Measurements from ENCODE around the gene AFMID.

AFMID gene

GRCh38 chr17:78248051-78248914 is 61.1 kb downstream of the AFMID start:
- no peak overlapping the region for H3K27ac ChIP-seq

GRCh38 chr17:78249074-78249817 is 62.1 kb downstream of the AFMID start:
- TF ChIP-seq, protein P1, sequence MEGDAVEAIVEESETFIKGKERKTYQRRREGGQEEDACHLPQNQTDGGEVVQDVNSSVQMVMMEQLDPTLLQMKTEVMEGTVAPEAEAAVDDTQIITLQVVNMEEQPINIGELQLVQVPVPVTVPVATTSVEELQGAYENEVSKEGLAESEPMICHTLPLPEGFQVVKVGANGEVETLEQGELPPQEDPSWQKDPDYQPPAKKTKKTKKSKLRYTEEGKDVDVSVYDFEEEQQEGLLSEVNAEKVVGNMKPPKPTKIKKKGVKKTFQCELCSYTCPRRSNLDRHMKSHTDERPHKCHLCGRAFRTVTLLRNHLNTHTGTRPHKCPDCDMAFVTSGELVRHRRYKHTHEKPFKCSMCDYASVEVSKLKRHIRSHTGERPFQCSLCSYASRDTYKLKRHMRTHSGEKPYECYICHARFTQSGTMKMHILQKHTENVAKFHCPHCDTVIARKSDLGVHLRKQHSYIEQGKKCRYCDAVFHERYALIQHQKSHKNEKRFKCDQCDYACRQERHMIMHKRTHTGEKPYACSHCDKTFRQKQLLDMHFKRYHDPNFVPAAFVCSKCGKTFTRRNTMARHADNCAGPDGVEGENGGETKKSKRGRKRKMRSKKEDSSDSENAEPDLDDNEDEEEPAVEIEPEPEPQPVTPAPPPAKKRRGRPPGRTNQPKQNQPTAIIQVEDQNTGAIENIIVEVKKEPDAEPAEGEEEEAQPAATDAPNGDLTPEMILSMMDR (IDR thresholded peaks at IDR 0.05) = no peak
- H3K27me3 ChIP-seq = peaks cover 0 to 19% of the 10 kb centered on the region in 2 donors
- no peaks in the 10 kb centered on the region for H3K9me3 ChIP-seq
- no peak overlapping the region for H3K4me3 ChIP-seq
- no peak for DNase-seq
- intact Hi-C loops (cut with DNase I; ENCODE audit: low total_unique reads) = loop anchor here (2.0 kb wide), 1 partner anchor 136 kb away; no protein-coding TSS in a partner anchor
- peaks cover 0 to 15% (median 7%) of the 10 kb centered on the region in 4 donors for H3K4me1 ChIP-seq
- H3K36me3 ChIP-seq = no peaks in the 10 kb centered on the region
- no peak overlapping the region for H3K27ac ChIP-seq

More at GRCh38 chr17:78248051-78248914, 61.1 kb downstream of the AFMID start:
- Histone ChIP-seq H3K36me3 (no peaks in the 10 kb centered on the region), H3K9me3 (no peaks in the 10 kb centered on the region), H3K4me1 (peaks cover 0 to 11% (median 4%) of the 10 kb centered on the region in 4 donors), H3K4me3 (no peak overlapping the region), H3K27me3 (peaks cover 0 to 19% of the 10 kb centered on the region in 2 donors)
- TF ChIP-seq, protein P1 (IDR thresholded peaks at IDR 0.05) = no peak
- intact Hi-C loops (cut with DNase I; ENCODE audit: low total_unique reads) = loop anchor here (2.0 kb wide), 1 partner anchor 135 kb away; no protein-coding TSS in a partner anchor
- no peak for DNase-seq

DNA sequence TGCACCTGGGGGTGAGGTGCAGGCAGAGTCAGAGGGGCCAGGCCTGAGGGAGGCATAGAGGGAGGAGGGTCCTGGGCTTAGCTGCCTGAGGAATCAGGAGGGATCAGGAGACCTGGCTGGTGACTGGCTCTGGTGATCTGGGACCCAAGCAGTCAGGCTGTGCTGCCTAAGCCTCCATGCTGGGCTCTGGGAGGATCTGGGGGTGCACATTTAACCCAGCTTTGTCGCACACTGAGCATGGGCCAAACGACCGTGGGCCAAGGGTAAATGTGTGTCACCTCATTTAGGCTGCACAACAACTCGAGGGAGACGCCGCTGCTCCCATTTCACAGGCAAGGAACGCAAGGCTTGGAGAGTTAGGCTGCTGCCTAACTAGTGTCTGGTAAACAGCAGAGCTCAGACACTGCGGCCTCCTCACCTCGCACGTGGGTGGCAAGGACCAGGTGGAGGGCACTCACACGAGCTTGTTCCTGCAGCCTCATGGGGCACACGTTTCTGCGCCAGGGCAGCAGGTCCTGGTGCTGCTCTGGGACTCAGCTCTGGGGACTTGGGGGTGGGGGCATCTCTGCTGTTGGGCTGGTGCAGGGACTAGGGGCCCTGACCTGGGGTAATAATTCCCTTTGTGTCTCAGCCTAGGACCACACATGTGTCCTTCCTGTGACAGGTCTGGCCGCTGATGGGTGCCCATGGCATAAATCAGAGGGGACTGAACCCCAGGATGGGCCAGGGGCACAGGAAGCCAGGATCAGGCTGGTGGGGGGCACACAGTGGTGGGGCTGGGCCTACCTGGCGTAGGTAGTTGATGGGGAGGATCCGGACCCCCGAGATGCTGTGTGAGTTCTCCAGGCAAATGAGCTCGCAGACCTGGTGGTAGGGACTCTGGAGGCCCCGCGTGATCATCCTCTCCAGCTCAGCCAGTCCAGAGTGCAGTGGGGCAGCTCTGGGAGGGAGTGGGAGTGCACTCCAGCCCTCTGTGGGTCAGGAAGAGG is 63.0 kb downstream of the AFMID start:
- intact Hi-C loops (cut with DNase I; ENCODE audit: low total_unique reads) = loop anchor here (2.0 to 10.0 kb wide), 2 partner anchors 137 to 175 kb away; no protein-coding TSS in a partner anchor
- no peak overlapping the region for H3K4me3 ChIP-seq

DNA sequence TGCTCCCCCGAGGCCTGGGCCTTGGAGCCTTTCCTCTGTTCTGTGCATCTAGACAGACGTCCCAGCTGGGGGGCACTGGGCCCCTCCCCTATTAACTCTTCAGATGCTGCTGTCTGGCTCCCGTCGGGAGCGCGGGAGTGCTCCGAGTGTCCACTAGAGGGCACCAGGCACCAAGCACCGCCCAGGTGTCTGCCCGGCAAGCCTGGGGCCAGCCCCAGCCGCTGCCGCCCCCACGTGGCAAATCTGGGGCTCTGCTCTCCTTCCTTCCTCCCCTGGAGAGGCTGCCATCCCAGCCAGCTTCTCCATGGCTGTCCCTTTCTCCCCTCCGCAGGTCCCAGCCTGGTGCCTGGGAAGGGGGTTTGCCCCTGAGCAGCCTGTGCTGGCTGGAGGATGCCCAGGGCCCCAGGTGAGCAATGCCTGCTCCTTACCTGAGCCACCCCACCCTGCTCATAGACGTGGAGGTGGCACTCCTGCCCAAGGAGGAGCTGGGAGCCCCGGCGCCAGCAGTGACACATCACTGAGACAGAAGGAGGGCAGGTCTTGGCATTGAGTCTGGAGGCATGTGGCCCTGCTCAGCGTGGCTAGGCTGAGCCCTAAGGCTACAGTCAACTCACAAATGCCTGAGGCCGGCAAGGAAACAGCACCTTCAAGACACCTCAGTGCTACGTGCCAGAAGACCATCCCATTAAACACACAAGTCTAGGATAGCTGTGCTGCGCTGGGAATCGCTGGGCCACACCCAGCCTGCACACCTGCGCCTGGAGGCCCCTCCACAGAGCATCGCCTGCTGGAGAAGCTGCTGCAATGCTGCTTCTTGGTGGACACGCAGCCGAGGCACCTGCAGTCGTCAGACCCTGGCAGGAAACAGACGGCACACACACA is 64.0 kb downstream of the AFMID start:
- TF ChIP-seq, protein P1 (IDR thresholded peaks at IDR 0.05) = peak; percentile 97 to 98
- no peak overlapping the region for H3K4me3 ChIP-seq
- H3K27me3 ChIP-seq = peaks cover 0 to 19% of the 10 kb centered on the region in 2 donors
- peaks cover 0 to 15% (median 7%) of the 10 kb centered on the region in 4 donors for H3K4me1 ChIP-seq
- H3K9me3 ChIP-seq = no peaks in the 10 kb centered on the region
- peak; percentile 67 to 84 for DNase-seq
- H3K27ac ChIP-seq = no peak overlapping the region
- no peaks in the 10 kb centered on the region for H3K36me3 ChIP-seq
- intact Hi-C loops (cut with DNase I; ENCODE audit: low total_unique reads) = loop anchor here (10.0 kb wide), 1 partner anchor 174 kb away; no protein-coding TSS in a partner anchor

More for the DNA sequence above, 63.0 kb downstream of the AFMID start:
- no peak for DNase-seq
- no peaks in the 10 kb centered on the region for H3K9me3 ChIP-seq
- peaks cover 0 to 15% (median 7%) of the 10 kb centered on the region in 4 donors for H3K4me1 ChIP-seq
- H3K27ac ChIP-seq = no peak overlapping the region
- TF ChIP-seq, protein P1 (IDR thresholded peaks at IDR 0.05) = no peak
- no peaks in the 10 kb centered on the region for H3K36me3 ChIP-seq
- H3K27me3 ChIP-seq = peaks cover 0 to 19% of the 10 kb centered on the region in 2 donors

Measured in tibial artery (tissue), 4 donors.